ENCODE results near the gene ZNF611. TPM values are rescaled to one million over a fixed set of nuclear protein-coding genes. Genes with fewer than 3 reads are reported as not detected.
"Not testable (repeated sequence)": the region's sequence is repeated elsewhere in the genome, so short reads cannot be mapped to it uniquely, and the experiment has no call there.

Gene ZNF611
- total RNA-seq, 1 donor from 2014 or later: 23.2 TPM

- DNase-seq: no peak
- peaks cover 7% of the 10 kb centered on the region for H3K4me1 ChIP-seq
- H3K27me3 ChIP-seq: no peaks in the 10 kb centered on the region
- no peak overlapping the region for H3K4me3 ChIP-seq
- H3K36me3 ChIP-seq: no peaks in the 10 kb centered on the region
- intact Hi-C loops (cut with DNase I): no loop called here
- peak overlapping the region; percentile 93 for H3K27ac ChIP-seq
- no peaks in the 10 kb centered on the region for H3K9me3 ChIP-seq
- TF ChIP-seq CTCF (IDR thresholded peaks at IDR 0.05): no peak
- ATAC-seq: no peak
These were observed 43.1 kb downstream of the ZNF611 start for GRCh38 chr19:52691737-52692136.

GRCh38 chr19:52691215-52691610, 43.6 kb downstream of the ZNF611 start:
- intact Hi-C loops (cut with DNase I): no loop called here
- no peaks in the 10 kb centered on the region for H3K36me3 ChIP-seq

GRCh38 chr19:52690369-52691214, 44.3 kb downstream of the ZNF611 start:
- peaks cover 7% of the 10 kb centered on the region for H3K4me1 ChIP-seq
- H3K36me3 ChIP-seq: no peaks in the 10 kb centered on the region
- ATAC-seq: peak; percentile 100
- no peaks in the 10 kb centered on the region for H3K9me3 ChIP-seq
- peak overlapping the region; percentile 85 for H3K4me3 ChIP-seq
- peak overlapping the region; percentile 93 for H3K27ac ChIP-seq
- H3K27me3 ChIP-seq: no peaks in the 10 kb centered on the region
- peak; percentile 97 for DNase-seq
- intact Hi-C loops (cut with DNase I): no loop called here
- TF ChIP-seq CTCF (IDR thresholded peaks at IDR 0.05): no peak

More at GRCh38 chr19:52691215-52691610, 43.6 kb downstream of the ZNF611 start:
- Histone ChIP-seq H3K27ac (peak overlapping the region; percentile 93), H3K4me3 (peak overlapping the region; percentile 85), H3K27me3 (no peaks in the 10 kb centered on the region), H3K4me1 (peaks cover 7% of the 10 kb centered on the region), H3K9me3 (no peaks in the 10 kb centered on the region)
- no peak for ATAC-seq
- TF ChIP-seq CTCF (IDR thresholded peaks at IDR 0.05): no peak
- DNase-seq: no peak

GRCh38 chr19:52689843-52690368, 44.9 kb downstream of the ZNF611 start:
- Histone ChIP-seq H3K27me3 (no peaks in the 10 kb centered on the region), H3K36me3 (no peaks in the 10 kb centered on the region), H3K4me1 (peaks cover 7% of the 10 kb centered on the region), H3K9me3 (no peaks in the 10 kb centered on the region), H3K4me3 (peak overlapping the region; percentile 85), H3K27ac (peak overlapping the region; percentile 93)
- ATAC-seq (peak; percentile 48), DNase-seq (peak; percentile 73)
- intact Hi-C loops (cut with DNase I): no loop called here
- TF ChIP-seq CTCF (IDR thresholded peaks at IDR 0.05): no peak

- H3K27me3 ChIP-seq; intact Hi-C loops (cut with DNase I); H3K9me3 ChIP-seq; H3K4me1 ChIP-seq; DNase-seq; ATAC-seq; H3K36me3 ChIP-seq: not testable (repeated sequence)
- Histone ChIP-seq H3K27ac (peak overlapping the region; percentile 93), H3K4me3 (peak overlapping the region; percentile 85)
These were observed 45.7 kb downstream of the ZNF611 start for GRCh38 chr19:52688925-52689796.
